Upper lobe of right lung (tissue), 1 donor: ENCODE results near the gene DSCAM. TPM values are rescaled to one million over a fixed set of nuclear protein-coding genes. Genes with fewer than 3 reads are reported as not detected.

Experiments used
- ATAC-seq: fragments of 200-7000 bp; cut with Tn5 transposase; one replicate; pipeline ENCODE4 v1.9.1; 2020; ENCODE audit warnings: mild to moderate bottlenecking, moderate library complexity
- DNase-seq: peaks from one replicate; pipeline ENCODE4 v3.0.0-alpha.2; 2020
- H3K27ac ChIP-seq: fragments of 200-600 bp; one replicate; pipeline ENCODE4 v1.8.0; 2022
- H3K27me3 ChIP-seq: fragments of 200-600 bp; one replicate; pipeline ENCODE4 v1.8.0; 2022; ENCODE audit warnings: mild to moderate bottlenecking
- H3K36me3 ChIP-seq: fragments of 200-600 bp; one replicate; pipeline ENCODE4 v1.8.0; 2022
- H3K4me1 ChIP-seq: fragments of 200-600 bp; one replicate; pipeline ENCODE4 v1.8.0; 2022
- H3K4me3 ChIP-seq: fragments of 200-600 bp; one replicate; pipeline ENCODE4 v1.8.0; 2022; ENCODE audit warnings: mild to moderate bottlenecking
- H3K9me3 ChIP-seq: fragments of 200-600 bp; one replicate; pipeline ENCODE4 v1.8.0; 2022
- CTCF ChIP-seq: fragments of 200-600 bp; IDR thresholded peaks from one replicate; pipeline ENCODE4 v1.8.0; 2022; ENCODE audit warnings: antibody characterized with exemption
- intact Hi-C: fragments of 100-400 bp; cut with DNase I; formaldehyde crosslinking; loops from one replicate; pipeline ENCODE4 v1.11.0; 2022
- total RNA-seq: library from RNA; stranded (reverse); fragmentation: NEBNext Ultra II Directional; extraction: Animal tissue kit (Norgen Biotek cat#: 25700); gene quantifications from one replicate; pipeline ENCODE4 v1.2.1, GENCODE V29; 2021
- donor health status: DM: no; HTN: yes; CAD: no; lungs with severe emphysema.

The DSCAM gene
- total RNA-seq, 1 donor from 2014 or later, result not detected

DNA sequence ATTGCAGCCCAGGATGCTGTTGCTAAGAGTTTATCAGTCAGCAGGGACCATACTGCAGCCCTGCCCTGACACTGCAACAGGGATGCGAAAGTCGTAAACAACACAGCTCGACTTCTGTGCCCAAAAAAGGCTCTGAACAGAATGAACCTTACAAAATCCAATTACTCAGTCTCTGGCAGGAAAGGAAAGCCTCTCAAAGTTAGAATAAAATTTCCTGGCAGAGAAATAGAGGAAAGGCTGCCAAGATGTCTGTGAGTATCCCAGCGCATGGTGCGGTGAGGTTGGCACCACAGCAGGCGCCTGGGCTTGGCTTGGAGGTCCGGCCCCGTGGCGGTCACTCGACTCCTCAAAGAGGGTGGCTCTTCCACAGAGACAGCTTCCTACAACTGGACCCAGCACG lies 794.0 kb downstream of the DSCAM start:
- no peak overlapping the region for H3K27ac ChIP-seq
- no peaks in the 10 kb centered on the region for H3K4me1 ChIP-seq
- ATAC-seq, result peak; percentile 32
- H3K4me3 ChIP-seq, result no peak overlapping the region
- H3K36me3 ChIP-seq, result no peaks in the 10 kb centered on the region
- intact Hi-C loops, result no loop called here
- H3K27me3 ChIP-seq, result no peaks in the 10 kb centered on the region
- TF ChIP-seq CTCF, result no peak
- DNase-seq, result peak; percentile 71
- H3K9me3 ChIP-seq, result no peaks in the 10 kb centered on the region

DNA sequence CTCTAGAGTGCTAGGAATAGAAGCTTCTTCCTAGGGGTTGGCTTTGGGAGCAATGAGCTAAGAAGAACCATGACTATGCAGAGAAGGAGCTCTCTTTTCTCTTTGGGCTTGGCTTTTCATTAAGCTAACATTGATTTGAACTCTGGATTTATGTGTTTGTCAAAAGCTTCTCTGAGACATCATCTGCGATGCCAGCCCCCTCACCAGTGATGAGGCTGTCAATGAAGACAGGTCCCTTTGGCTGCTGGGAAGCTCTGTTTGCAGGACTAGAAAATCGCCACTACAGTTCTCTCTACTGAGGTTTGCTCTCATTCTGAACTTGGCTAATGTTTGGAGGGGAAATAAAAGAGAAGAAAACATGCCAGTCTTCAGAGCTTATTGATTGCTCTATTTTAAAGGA lies 794.7 kb downstream of the DSCAM start:
- H3K4me3 ChIP-seq, result no peak overlapping the region
- no peaks in the 10 kb centered on the region for H3K9me3 ChIP-seq
- H3K27ac ChIP-seq, result no peak overlapping the region
- TF ChIP-seq CTCF, result no peak
- ATAC-seq (no peak), DNase-seq (no peak)
- no peaks in the 10 kb centered on the region for H3K27me3 ChIP-seq
- no peaks in the 10 kb centered on the region for H3K4me1 ChIP-seq
- intact Hi-C loops, result no loop called here
- no peaks in the 10 kb centered on the region for H3K36me3 ChIP-seq

DNA sequence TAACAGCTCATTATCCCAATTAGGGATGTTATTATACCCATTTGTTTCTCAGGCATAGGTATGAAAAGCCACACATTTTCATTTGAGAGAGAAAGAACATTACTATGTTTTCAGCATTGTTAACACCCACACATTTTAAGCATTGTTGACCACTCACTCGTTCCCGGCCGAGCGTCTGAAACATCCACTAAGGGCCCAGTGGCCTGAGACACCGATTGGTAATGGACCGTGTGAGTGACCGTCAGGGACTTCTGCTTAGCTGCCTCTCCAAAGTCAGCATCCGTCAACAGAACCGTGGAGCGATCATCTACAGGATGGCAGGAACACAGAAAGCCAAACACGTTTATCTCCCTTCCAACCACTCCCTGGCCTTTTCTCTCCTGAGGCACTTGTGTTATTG lies 795.2 kb downstream of the DSCAM start:
- H3K27me3 ChIP-seq, result no peaks in the 10 kb centered on the region
- H3K4me1 ChIP-seq, result no peaks in the 10 kb centered on the region
- H3K4me3 ChIP-seq, result no peak overlapping the region
- no peaks in the 10 kb centered on the region for H3K9me3 ChIP-seq
- H3K36me3 ChIP-seq, result no peaks in the 10 kb centered on the region
- no peak overlapping the region for H3K27ac ChIP-seq
- DNase-seq (no peak), ATAC-seq (no peak)
- no peak for TF ChIP-seq CTCF
- intact Hi-C loops, result no loop called here

DNA sequence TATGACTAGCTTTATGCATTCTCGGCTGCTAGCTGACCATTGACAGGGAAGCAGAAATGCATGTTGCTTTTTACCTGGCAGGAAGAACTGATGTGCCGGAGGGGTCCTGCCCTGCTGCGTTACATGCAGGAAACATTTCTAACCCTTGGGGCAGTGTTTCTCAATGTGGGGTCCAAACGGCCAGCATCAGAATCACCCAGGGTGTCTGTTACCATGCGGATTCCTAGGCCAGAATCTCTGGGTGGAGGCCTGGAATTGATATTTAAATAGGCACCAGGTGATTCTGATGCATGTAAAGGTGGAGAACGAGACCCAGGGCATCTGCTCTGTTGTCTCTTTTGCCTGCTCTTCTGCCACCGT lies 797.0 kb downstream of the DSCAM start:
- Histone ChIP-seq H3K9me3 (no peaks in the 10 kb centered on the region), H3K4me1 (no peaks in the 10 kb centered on the region), H3K27ac (no peak overlapping the region), H3K36me3 (no peaks in the 10 kb centered on the region), H3K4me3 (no peak overlapping the region), H3K27me3 (no peaks in the 10 kb centered on the region)
- intact Hi-C loops, result no loop called here
- DNase-seq (no peak), ATAC-seq (no peak)
- no peak for TF ChIP-seq CTCF

GRCh38 chr21:40049031-40049930 lies 797.7 kb downstream of the DSCAM start:
- ATAC-seq, result no peak
- Histone ChIP-seq H3K4me3 (no peak overlapping the region), H3K9me3 (no peaks in the 10 kb centered on the region), H3K4me1 (no peaks in the 10 kb centered on the region), H3K27me3 (no peaks in the 10 kb centered on the region), H3K36me3 (no peaks in the 10 kb centered on the region), H3K27ac (no peak overlapping the region)
- DNase-seq, result no peak
- intact Hi-C loops, result no loop called here
- TF ChIP-seq CTCF, result no peak
